ENCODE measurements around the gene GRM1.

GRCh38 chr6:146153040-146153758 is 124.3 kb downstream of the GRM1 start:
- TF ChIP-seq, protein P1, sequence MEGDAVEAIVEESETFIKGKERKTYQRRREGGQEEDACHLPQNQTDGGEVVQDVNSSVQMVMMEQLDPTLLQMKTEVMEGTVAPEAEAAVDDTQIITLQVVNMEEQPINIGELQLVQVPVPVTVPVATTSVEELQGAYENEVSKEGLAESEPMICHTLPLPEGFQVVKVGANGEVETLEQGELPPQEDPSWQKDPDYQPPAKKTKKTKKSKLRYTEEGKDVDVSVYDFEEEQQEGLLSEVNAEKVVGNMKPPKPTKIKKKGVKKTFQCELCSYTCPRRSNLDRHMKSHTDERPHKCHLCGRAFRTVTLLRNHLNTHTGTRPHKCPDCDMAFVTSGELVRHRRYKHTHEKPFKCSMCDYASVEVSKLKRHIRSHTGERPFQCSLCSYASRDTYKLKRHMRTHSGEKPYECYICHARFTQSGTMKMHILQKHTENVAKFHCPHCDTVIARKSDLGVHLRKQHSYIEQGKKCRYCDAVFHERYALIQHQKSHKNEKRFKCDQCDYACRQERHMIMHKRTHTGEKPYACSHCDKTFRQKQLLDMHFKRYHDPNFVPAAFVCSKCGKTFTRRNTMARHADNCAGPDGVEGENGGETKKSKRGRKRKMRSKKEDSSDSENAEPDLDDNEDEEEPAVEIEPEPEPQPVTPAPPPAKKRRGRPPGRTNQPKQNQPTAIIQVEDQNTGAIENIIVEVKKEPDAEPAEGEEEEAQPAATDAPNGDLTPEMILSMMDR (IDR thresholded peaks at IDR 0.05; ENCODE audit: borderline replicate concordance, extremely low read depth, low read length, poor library complexity, severe bottlenecking) = no peak
- TF ChIP-seq EZH2 (IDR thresholded peaks at IDR 0.05; ENCODE audit: borderline replicate concordance, low read depth, low read length, severe bottlenecking) = no peak

Measured in DND-41 (cell line).